Right lobe of liver (tissue), 4 donors: Measurements from ENCODE around the gene CHMP4A.

Experiments
- POLR2A ChIP-seq: fragments of 450-650 bp; IDR thresholded peaks from one replicate; pipeline ENCODE4 v1.6.1; 2017; ENCODE audit warnings: antibody characterized with exemption, mild to moderate bottlenecking
- TF ChIP-seq, protein P1 (sequence below), 4 donors: fragments of 200-600 bp in 3 of 4; fragments of 450-650 bp in 1 of 4; IDR thresholded peaks; one replicate each; pipeline versions ENCODE4 v1.5.1 to v1.8.0; 2016 to 2022; ENCODE audit warnings: antibody characterized with exemption in 4 of 4, mild to moderate bottlenecking in 2 of 4
- donor health status: DM: no; HTN: no; CAD: no.
- donor health status: DM: no; HTN: no; CAD: no.
- donor health status: DM: no; HTN: yes; CAD: no.

DNA sequence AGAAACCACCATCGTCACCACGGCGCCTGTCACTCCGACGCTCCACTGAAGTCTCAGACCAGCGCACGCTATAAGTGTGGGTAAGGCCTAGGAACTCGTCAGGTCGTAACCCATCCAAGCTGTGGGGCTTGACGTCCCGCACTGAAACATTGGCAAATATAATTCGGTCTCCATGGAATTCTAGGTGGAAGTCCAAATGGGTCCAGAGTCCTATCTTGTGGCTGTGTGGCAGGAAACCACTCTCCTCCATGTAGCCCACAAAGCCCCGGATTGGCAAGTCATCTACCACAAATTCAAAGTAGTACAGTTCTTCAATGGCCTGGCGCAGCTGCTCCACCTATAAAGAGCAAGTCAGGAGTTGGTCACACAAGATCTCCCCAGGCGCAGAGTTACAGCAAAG lies 20.4 kb downstream of the CHMP4A start:
- no peak for TF ChIP-seq POLR2A
- TF ChIP-seq, protein P1, sequence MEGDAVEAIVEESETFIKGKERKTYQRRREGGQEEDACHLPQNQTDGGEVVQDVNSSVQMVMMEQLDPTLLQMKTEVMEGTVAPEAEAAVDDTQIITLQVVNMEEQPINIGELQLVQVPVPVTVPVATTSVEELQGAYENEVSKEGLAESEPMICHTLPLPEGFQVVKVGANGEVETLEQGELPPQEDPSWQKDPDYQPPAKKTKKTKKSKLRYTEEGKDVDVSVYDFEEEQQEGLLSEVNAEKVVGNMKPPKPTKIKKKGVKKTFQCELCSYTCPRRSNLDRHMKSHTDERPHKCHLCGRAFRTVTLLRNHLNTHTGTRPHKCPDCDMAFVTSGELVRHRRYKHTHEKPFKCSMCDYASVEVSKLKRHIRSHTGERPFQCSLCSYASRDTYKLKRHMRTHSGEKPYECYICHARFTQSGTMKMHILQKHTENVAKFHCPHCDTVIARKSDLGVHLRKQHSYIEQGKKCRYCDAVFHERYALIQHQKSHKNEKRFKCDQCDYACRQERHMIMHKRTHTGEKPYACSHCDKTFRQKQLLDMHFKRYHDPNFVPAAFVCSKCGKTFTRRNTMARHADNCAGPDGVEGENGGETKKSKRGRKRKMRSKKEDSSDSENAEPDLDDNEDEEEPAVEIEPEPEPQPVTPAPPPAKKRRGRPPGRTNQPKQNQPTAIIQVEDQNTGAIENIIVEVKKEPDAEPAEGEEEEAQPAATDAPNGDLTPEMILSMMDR (IDR thresholded peaks at IDR 0.05) = no peak
